Peyer's patch (tissue), 4 donors: ENCODE measurements around the gene PCBD2.

Source experiments
- CTCF ChIP-seq, 6 experiments: fragments of 450-650 bp in 4 of 6; fragments of 200-600 bp in 2 of 6; sonication (generic) in 1 of 6; IDR thresholded peaks; one replicate each; pipeline ENCODE4 v1.5.1; 2017 to 2019; ENCODE audit warnings: antibody characterized with exemption in 6 of 6, mild to moderate bottlenecking in 3 of 6, moderate library complexity in 1 of 6
- POLR2A ChIP-seq, 2 donors: fragments of 450-650 bp; IDR thresholded peaks; one replicate each; pipeline ENCODE4 v1.5.1; 2017; ENCODE audit warnings: antibody characterized with exemption in 2 of 2, mild to moderate bottlenecking in 2 of 2, moderate library complexity in 2 of 2

DNA sequence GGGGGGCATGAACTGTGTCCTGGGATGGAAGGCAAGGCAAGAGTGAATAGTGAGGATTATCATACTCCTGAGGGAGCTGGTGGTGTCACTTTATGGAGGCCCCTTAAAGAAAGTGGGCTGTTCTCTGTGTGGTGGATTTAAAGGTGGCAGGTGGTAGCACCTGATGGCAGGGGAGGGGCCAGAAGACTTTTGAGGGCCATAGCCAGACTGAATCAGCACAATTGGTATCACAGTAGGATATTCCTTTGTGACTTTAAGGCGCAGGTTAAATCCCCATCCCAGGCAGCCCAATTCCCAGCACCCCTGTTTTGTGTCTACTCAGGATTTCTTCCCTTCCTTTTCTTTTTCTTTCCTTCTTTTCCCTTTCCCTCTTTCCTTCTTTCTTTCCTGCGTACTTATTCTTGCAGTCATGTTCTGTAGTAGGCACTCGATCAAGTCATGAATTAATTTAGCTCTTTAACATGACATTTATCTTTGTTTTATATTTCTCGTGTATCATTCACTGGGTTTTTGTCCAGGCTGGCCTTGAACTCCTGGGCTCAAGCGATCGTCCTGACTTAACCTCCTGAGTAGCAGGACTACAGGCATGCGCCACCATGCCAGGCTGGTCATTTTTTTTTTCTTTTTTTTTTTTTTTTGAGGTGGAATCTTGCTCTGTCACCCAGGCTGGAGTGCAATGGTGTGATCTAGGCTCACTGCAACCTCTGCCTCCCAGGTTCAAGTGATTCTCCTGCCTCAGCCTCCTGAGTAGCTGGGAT, 11.0 kb upstream of the PCBD2 start:
- TF ChIP-seq POLR2A (IDR thresholded peaks at IDR 0.05) (no peak), CTCF (IDR thresholded peaks at IDR 0.05) (no peak)
